HG02938 (cell line): ENCODE results near the gene IFT57.
A peak's percentile ranks its signal among the peaks of the same experiment; 100 is the strongest.
"Not testable (repeated sequence)": the region's sequence is repeated elsewhere in the genome, so short reads cannot be mapped to it uniquely, and the experiment has no call there.

Experiments used
- ATAC-seq: cut with Tn5 transposase; IDR thresholded peaks from one replicate; pipeline ENCODE4 v1.9.1; 2021; ENCODE audit warnings: mild to moderate bottlenecking, moderate library complexity; ENCODE audit not compliant: unreplicated experiment

IFT57 gene

GRCh38 chr3:108221911-108222852 lies at the start of gene IFT57:
Gene IFT57, minus strand, starts transcription at chr3:108222424. Its CDS starts 102 bp downstream, at chr3:108222322.
- ATAC-seq = peak; percentile 87

GRCh38 chr3:108271626-108272025 lies 49.4 kb upstream of the IFT57 start:
- no peak for ATAC-seq

- not testable (repeated sequence) for ATAC-seq
These were observed 46.0 kb upstream of the IFT57 start for GRCh38 chr3:108268235-108268634.

- ATAC-seq = peak; percentile 89
These were observed 42.5 kb upstream of the IFT57 start for GRCh38 chr3:108264534-108265298.

- ATAC-seq = no peak
These were observed 32.9 kb upstream of the IFT57 start for GRCh38 chr3:108255131-108255530.

- ATAC-seq = no peak
These were observed 29.6 kb upstream of the IFT57 start for GRCh38 chr3:108251844-108252243.

GRCh38 chr3:108251265-108251664 lies 29.0 kb upstream of the IFT57 start:
- no peak for ATAC-seq

GRCh38 chr3:108250626-108251025 lies 28.4 kb upstream of the IFT57 start:
- no peak for ATAC-seq

- no peak for ATAC-seq
These were observed 21.0 kb upstream of the IFT57 start for GRCh38 chr3:108243243-108243642.

- no peak for ATAC-seq
These were observed 20.6 kb upstream of the IFT57 start for GRCh38 chr3:108242776-108243175.

GRCh38 chr3:108241721-108242120 lies 19.5 kb upstream of the IFT57 start:
- ATAC-seq = no peak

GRCh38 chr3:108241146-108241545 lies 18.9 kb upstream of the IFT57 start:
- ATAC-seq = no peak

GRCh38 chr3:108239082-108239481 lies 16.9 kb upstream of the IFT57 start:
- no peak for ATAC-seq

GRCh38 chr3:108235290-108235689 lies 13.1 kb upstream of the IFT57 start:
- ATAC-seq = no peak

GRCh38 chr3:108234387-108234957 lies 12.2 kb upstream of the IFT57 start:
- ATAC-seq = no peak

GRCh38 chr3:108228286-108228685 lies 6.1 kb upstream of the IFT57 start:
- no peak for ATAC-seq

- ATAC-seq = no peak
These were observed 4.9 kb upstream of the IFT57 start for GRCh38 chr3:108227131-108227530.

GRCh38 chr3:108225221-108225620 lies 3.0 kb upstream of the IFT57 start:
- no peak for ATAC-seq

- no peak for ATAC-seq
These were observed 1.7 kb upstream of the IFT57 start for GRCh38 chr3:108223928-108224327.

- no peak for ATAC-seq
These were observed 785 bp upstream of the IFT57 start for GRCh38 chr3:108222853-108223565.

GRCh38 chr3:108221393-108221792 lies 831 bp downstream of the IFT57 start:
- no peak for ATAC-seq
